ENCODE data around the gene SYNRG.

The SYNRG gene

DNA sequence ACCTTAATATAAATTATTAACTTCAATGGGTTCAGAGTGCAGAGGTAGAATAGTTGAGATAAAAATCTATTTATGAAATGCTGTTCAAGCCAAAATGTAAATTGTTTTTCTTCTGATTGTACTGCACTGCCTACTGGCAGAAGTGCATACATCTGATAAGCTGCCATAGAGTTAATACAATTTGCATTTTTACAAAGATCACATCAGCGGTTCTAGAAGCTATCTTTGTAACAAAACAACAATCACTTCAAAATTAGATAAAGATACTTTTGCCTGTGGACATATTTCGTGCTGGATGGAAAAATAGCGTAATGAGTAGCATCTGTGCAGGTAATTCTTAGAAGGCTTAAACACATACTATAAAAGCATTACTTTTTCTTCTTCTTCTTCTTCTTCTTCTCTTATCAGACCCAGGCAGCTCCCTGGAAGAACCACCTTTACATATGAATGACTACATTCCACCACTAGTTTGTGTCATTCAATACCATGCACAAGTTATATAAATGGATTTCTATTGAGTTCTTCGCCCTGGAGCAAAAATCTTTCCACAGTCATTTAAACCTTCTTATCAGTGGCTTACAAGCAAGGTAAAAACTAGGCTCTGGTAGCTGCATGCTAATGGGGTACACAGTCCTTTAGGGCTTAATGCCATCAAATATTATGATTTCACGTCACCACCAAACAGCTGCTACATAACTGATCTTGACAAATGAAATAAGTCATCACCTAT is 47.0 kb downstream of the SYNRG start:
- TF ChIP-seq, protein P1, sequence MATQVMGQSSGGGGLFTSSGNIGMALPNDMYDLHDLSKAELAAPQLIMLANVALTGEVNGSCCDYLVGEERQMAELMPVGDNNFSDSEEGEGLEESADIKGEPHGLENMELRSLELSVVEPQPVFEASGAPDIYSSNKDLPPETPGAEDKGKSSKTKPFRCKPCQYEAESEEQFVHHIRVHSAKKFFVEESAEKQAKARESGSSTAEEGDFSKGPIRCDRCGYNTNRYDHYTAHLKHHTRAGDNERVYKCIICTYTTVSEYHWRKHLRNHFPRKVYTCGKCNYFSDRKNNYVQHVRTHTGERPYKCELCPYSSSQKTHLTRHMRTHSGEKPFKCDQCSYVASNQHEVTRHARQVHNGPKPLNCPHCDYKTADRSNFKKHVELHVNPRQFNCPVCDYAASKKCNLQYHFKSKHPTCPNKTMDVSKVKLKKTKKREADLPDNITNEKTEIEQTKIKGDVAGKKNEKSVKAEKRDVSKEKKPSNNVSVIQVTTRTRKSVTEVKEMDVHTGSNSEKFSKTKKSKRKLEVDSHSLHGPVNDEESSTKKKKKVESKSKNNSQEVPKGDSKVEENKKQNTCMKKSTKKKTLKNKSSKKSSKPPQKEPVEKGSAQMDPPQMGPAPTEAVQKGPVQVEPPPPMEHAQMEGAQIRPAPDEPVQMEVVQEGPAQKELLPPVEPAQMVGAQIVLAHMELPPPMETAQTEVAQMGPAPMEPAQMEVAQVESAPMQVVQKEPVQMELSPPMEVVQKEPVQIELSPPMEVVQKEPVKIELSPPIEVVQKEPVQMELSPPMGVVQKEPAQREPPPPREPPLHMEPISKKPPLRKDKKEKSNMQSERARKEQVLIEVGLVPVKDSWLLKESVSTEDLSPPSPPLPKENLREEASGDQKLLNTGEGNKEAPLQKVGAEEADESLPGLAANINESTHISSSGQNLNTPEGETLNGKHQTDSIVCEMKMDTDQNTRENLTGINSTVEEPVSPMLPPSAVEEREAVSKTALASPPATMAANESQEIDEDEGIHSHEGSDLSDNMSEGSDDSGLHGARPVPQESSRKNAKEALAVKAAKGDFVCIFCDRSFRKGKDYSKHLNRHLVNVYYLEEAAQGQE (IDR thresholded peaks at IDR 0.05; ENCODE audit: low read depth), result no peak
- no peak for TF ChIP-seq TAF1 (IDR thresholded peaks at IDR 0.05; ENCODE audit: low read depth)
- TF ChIP-seq, protein P2, sequence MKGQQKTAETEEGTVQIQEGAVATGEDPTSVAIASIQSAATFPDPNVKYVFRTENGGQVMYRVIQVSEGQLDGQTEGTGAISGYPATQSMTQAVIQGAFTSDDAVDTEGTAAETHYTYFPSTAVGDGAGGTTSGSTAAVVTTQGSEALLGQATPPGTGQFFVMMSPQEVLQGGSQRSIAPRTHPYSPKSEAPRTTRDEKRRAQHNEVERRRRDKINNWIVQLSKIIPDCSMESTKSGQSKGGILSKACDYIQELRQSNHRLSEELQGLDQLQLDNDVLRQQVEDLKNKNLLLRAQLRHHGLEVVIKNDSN (IDR thresholded peaks at IDR 0.05), result no peak
- no peak for TF ChIP-seq CREB1 (IDR thresholded peaks at IDR 0.05; ENCODE audit: low read depth)
- no peak for TF ChIP-seq YY1 (IDR thresholded peaks at IDR 0.05; ENCODE audit: low read depth)

DNA sequence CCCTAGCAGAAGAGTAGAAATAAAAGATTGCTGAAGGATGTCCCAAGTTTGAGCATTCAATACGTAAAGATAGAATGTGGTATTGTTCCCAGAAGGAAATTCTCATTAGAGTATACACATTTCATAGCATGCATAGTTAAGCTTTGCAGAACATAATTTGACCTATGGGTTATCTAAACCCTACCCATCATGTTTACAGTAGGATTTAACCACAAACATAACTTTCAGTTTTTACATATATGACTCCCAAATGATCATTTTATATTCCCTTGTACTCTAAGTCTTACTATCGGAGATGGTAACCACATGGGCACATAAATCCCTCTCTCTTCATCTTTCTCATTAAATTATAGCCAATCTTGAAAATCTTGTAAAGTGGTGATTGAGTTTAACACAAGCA is 50.9 kb downstream of the SYNRG start:
- TF ChIP-seq EGR1 (IDR thresholded peaks at IDR 0.05), result no peak
- TF ChIP-seq, protein P2 (IDR thresholded peaks at IDR 0.05), result no peak
- no peak for TF ChIP-seq CREB1 (IDR thresholded peaks at IDR 0.05; ENCODE audit: low read depth)
- TF ChIP-seq, protein P1 (IDR thresholded peaks at IDR 0.05; ENCODE audit: low read depth), result no peak
- TF ChIP-seq TAF1 (IDR thresholded peaks at IDR 0.05; ENCODE audit: low read depth), result no peak
- TF ChIP-seq YY1 (IDR thresholded peaks at IDR 0.05; ENCODE audit: low read depth), result no peak
- TF ChIP-seq, protein P3, sequence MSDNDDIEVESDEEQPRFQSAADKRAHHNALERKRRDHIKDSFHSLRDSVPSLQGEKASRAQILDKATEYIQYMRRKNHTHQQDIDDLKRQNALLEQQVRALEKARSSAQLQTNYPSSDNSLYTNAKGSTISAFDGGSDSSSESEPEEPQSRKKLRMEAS (IDR thresholded peaks at IDR 0.05), result no peak
- no peak for TF ChIP-seq CEBPB (IDR thresholded peaks at IDR 0.05)
- TF ChIP-seq NFIC (IDR thresholded peaks at IDR 0.05), result no peak
- TF ChIP-seq TEAD4 (IDR thresholded peaks at IDR 0.05), result no peak
- TF ChIP-seq EP300 (IDR thresholded peaks at IDR 0.05; ENCODE audit: borderline replicate concordance), result no peak
- no peak for TF ChIP-seq TCF12 (IDR thresholded peaks at IDR 0.05; ENCODE audit: low read depth)
- TF ChIP-seq FOXM1 (IDR thresholded peaks at IDR 0.05; ENCODE audit: borderline replicate concordance, low read depth), result no peak
- no peak for TF ChIP-seq ZBTB7A (IDR thresholded peaks at IDR 0.05; ENCODE audit: low read depth)
- TF ChIP-seq RAD21 (IDR thresholded peaks at IDR 0.05; ENCODE audit: low read depth), result no peak

DNA sequence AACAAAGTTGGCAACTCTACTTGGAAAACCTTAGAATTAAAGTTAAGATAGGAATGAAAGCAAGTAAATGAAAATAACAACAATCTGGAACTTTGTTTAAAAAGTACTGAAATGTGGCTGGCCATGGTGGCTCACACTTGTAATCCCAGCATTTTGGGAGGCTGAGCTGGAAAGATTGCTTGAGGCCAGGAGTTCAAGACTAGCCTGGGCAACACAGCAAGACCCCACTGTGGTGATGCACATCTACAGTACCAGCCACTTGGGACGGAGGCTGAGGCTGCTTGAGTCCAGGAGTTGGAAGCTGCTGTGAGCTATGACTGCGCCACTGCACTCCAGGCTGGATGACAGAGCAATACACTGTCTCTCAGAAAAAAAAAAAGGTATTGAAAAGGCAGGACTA is 51.7 kb downstream of the SYNRG start:
- TF ChIP-seq, protein P3 (IDR thresholded peaks at IDR 0.05), result no peak
- TF ChIP-seq RAD21 (IDR thresholded peaks at IDR 0.05; ENCODE audit: low read depth) (no peak), CEBPB (IDR thresholded peaks at IDR 0.05) (no peak), NFIC (IDR thresholded peaks at IDR 0.05) (no peak), YY1 (IDR thresholded peaks at IDR 0.05; ENCODE audit: low read depth) (no peak)

DNA sequence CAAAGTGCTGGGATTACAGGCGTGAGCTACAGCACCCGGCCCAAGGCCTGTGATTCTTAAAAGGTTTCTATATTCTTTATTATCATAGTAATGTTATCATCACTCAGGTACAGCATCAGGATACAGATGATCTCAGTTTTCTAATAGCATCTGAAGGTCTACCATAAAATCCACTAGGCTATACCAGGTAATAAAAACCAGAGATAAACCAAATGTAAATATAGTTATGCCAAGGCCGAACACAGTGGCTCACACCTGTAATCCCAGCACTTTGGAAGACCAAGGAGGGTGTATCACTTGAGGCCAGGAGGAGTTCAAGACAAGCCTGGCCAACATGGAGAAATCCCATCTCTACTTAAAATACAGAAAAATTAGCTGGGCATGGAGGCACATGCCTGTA is 53.8 kb downstream of the SYNRG start:
- TF ChIP-seq CREB1 (IDR thresholded peaks at IDR 0.05; ENCODE audit: low read depth) (no peak), EGR1 (IDR thresholded peaks at IDR 0.05) (no peak)

DNA sequence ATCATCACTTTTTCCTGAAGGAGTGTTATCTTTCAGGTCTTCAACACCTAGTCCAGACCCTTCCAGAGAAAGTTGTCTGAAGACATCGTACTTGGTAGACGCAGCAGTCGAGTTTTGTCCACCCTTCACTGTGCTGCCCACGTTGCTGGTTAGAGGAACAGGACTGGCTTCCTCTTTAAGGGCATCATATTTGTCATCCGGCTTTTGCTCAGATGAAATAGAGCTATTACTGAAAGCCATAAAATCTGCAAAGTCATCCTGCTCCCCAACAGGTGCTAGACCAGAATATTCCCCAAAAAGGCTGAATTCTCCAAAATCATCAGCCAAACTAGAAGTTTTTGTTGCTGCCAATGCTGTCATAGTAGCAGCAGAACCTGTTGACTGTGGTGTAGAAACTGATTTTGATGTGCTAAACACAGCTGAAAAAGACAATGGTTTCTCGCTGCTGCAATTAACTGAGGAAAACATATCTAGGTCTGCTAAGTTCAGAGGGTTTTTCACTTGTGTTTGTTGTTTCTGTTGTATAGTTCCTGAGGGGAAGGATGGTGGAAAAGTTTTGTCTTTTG is 55.7 kb downstream of the SYNRG start:
- TF ChIP-seq, protein P2 (IDR thresholded peaks at IDR 0.05), result no peak
- TF ChIP-seq NFIC (IDR thresholded peaks at IDR 0.05) (no peak), CREB1 (IDR thresholded peaks at IDR 0.05; ENCODE audit: low read depth) (no peak), RAD21 (IDR thresholded peaks at IDR 0.05; ENCODE audit: low read depth) (no peak), YY1 (IDR thresholded peaks at IDR 0.05; ENCODE audit: low read depth) (no peak), FOXM1 (IDR thresholded peaks at IDR 0.05; ENCODE audit: borderline replicate concordance, low read depth) (no peak), TEAD4 (IDR thresholded peaks at IDR 0.05) (no peak), EP300 (IDR thresholded peaks at IDR 0.05; ENCODE audit: borderline replicate concordance) (no peak), EGR1 (IDR thresholded peaks at IDR 0.05) (no peak), ZBTB7A (IDR thresholded peaks at IDR 0.05; ENCODE audit: low read depth) (no peak), TCF12 (IDR thresholded peaks at IDR 0.05; ENCODE audit: low read depth) (no peak), CEBPB (IDR thresholded peaks at IDR 0.05) (no peak), TAF1 (IDR thresholded peaks at IDR 0.05; ENCODE audit: low read depth) (no peak)
- TF ChIP-seq, protein P1 (IDR thresholded peaks at IDR 0.05; ENCODE audit: low read depth), result no peak
- TF ChIP-seq, protein P3 (IDR thresholded peaks at IDR 0.05), result no peak
